ENCODE results near the gene GTF2H4. TPM values are rescaled to one million over a fixed set of nuclear protein-coding genes. Genes with fewer than 3 reads are reported as not detected.

Gene GTF2H4
- total RNA-seq, 1 donor from 2014 or later = 44.6 TPM

DNA sequence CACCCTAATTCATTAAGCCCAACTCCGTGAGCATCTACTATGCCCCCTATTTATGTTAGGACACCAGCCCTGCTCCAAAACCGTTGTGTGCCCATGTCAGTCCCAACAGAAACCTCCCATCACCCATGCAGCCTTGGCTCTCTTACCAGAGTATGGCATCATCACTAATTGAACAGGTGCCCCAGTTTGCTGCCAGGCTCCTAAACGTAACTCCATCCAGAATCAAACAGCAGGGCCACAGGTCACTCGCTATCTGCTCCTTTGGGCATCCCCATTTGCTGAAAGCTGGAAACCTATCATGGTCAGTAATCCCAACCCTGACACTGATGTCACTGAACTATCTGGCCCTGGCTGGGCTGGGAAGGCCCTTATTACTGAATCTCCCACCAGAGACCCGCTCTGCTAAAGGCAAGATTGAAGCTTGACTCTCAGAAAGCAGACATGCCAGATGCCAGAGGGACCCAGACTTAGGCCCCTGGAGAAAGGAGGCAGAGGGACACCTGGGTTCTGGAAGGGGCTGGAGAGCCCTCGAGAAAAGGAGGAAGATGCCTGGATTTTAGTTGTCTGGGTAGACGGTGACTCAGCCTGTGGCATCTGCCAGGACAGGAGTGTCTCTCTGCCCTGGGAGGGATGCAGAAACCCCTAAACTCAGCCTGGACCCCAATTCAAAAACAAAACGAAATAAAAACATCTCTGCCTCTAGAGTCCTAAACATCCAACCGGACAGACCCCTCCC, 46.8 kb downstream of the GTF2H4 start:
- DNase-seq = no peak
- H3K27ac ChIP-seq = peak overlapping the region; percentile 64
- no peaks in the 10 kb centered on the region for H3K27me3 ChIP-seq
- peak overlapping the region; percentile 39 for H3K4me3 ChIP-seq
- no peaks in the 10 kb centered on the region for H3K9me3 ChIP-seq
- no peak for ATAC-seq
- no peaks in the 10 kb centered on the region for H3K36me3 ChIP-seq
- peaks cover 7% of the 10 kb centered on the region for H3K4me1 ChIP-seq
- TF ChIP-seq, protein P1, sequence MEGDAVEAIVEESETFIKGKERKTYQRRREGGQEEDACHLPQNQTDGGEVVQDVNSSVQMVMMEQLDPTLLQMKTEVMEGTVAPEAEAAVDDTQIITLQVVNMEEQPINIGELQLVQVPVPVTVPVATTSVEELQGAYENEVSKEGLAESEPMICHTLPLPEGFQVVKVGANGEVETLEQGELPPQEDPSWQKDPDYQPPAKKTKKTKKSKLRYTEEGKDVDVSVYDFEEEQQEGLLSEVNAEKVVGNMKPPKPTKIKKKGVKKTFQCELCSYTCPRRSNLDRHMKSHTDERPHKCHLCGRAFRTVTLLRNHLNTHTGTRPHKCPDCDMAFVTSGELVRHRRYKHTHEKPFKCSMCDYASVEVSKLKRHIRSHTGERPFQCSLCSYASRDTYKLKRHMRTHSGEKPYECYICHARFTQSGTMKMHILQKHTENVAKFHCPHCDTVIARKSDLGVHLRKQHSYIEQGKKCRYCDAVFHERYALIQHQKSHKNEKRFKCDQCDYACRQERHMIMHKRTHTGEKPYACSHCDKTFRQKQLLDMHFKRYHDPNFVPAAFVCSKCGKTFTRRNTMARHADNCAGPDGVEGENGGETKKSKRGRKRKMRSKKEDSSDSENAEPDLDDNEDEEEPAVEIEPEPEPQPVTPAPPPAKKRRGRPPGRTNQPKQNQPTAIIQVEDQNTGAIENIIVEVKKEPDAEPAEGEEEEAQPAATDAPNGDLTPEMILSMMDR (IDR thresholded peaks at IDR 0.05) = no peak
- intact Hi-C loops (cut with DNase I) = no loop called here

DNA sequence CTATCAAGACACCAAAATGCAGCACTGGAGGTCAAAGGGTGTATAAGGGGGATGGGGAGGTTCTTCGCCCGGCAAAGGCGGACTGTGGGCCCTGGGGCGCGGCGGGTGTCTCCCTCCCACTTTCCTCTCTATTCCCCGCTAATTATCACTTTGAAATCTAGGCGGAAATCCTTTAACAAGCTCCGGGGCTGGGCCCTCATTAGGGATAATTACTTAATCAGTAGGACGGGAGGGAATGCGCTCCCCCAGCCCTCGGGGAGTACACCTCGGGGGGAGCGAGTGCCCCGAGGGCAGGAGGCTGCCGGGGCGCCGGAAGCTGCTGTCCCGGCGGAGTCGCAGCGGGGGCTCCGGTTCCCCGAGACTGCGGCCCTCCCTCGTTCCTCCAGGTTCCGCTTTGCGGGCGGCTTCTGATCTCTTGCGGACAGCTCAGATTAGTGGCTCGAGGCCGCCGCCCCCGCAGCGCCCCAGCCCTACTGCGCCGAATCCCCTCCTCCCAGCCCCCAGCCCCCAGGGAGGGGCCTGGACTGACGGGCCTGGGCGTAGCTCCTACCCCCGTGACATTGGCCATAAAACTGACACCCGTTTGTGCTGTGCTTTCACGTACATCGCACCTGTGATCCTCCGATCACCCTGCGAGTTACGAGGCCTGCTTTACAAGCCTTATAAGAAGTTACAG, 47.5 kb downstream of the GTF2H4 start:
- Histone ChIP-seq H3K4me1 (peaks cover 7% of the 10 kb centered on the region), H3K4me3 (peak overlapping the region; percentile 39), H3K27ac (peak overlapping the region; percentile 64), H3K27me3 (no peaks in the 10 kb centered on the region), H3K9me3 (no peaks in the 10 kb centered on the region), H3K36me3 (no peaks in the 10 kb centered on the region)
- TF ChIP-seq, protein P1 (IDR thresholded peaks at IDR 0.05) = no peak
- peak; percentile 95 for ATAC-seq
- intact Hi-C loops (cut with DNase I) = no loop called here
- peak; percentile 91 for DNase-seq

DNA sequence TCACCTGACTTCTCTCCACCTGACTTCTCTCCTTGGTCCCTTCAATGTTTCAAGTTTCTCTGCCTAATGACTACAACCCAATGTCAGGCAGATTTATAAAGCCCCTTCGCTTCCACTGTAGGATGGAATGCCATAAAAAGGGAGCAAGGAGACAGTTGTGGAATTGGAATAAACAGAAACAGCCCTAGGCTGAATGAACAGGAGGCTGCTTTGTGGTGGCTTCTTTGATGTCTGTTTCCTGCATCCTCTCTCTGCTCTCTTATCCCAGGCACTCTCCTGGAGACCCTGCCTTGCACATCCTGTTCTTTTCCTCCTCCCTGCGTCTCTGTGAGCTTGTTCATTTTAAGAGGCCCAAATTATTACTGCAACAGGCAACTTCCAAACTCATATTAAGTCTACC, 49.7 kb downstream of the GTF2H4 start:
- no peaks in the 10 kb centered on the region for H3K36me3 ChIP-seq
- H3K4me1 ChIP-seq = peaks cover 7% of the 10 kb centered on the region
- no peak for DNase-seq
- no peak overlapping the region for H3K27ac ChIP-seq
- no peak for ATAC-seq
- no peaks in the 10 kb centered on the region for H3K27me3 ChIP-seq
- no peak overlapping the region for H3K4me3 ChIP-seq
- intact Hi-C loops (cut with DNase I) = no loop called here
- TF ChIP-seq, protein P1 (IDR thresholded peaks at IDR 0.05) = no peak
- no peaks in the 10 kb centered on the region for H3K9me3 ChIP-seq

DNA sequence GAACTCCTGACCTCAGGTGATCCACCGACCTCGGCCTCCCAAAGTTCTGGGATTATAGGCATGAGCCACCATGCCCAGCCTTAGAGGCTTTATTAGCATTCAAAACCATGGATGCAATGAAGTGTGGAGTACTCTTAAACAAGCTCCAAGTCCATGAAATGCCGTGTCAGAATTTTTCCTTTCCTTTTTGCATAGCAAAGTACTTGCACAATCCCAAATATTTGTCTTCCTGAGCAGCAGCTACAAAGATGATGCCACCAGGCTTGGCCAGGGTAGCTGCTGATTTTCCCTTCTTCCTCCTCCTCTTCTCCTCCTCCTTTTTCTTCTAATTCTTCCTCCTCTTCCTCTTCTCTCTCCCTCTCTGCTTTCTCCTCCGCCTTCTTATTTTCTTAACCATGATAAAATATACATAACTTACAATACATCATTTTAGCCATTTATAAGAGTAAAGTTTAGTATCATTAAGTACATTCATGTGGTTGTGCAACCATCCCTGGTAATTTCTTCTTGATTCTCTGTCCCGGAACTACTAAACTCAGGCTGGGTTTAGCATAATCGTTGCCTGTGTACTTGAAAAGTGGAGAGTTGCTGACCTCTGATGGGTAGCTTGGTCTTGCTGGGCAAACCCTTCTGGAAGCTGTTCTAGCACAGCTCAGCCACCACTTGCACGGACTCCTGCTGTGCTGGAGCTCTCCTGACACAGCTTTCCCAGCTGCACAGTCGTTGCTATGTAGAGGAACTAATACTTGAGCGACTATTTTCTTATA, 53.1 kb downstream of the GTF2H4 start:
- TF ChIP-seq, protein P1 (IDR thresholded peaks at IDR 0.05) = no peak

DNA sequence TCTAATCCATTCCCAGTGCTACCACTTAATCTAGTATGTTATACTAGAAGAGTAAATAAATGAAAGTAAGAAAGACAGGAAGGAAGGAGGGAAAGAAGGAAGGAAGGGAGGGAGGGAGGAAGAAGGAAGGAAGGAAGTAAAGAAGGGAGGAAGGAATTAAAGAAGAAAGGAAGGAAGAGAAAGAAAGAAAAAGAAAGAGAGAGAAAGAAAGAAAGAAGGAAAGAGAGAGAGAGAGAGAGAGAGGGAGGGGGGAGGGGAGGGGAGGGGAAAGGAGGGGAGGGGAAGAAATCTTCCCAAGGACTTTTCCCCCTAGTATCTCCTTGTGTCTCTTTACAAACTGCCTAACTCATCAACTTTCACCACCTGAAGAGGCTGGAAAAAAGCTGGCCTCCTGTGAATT, 54.7 kb downstream of the GTF2H4 start:
- DNase-seq (no peak), ATAC-seq (no peak)
- intact Hi-C loops (cut with DNase I) = no loop called here
- H3K4me1 ChIP-seq = no peaks in the 10 kb centered on the region
- H3K27me3 ChIP-seq = no peaks in the 10 kb centered on the region
- TF ChIP-seq, protein P1 (IDR thresholded peaks at IDR 0.05) = no peak
- H3K27ac ChIP-seq = no peak overlapping the region
- H3K36me3 ChIP-seq = no peaks in the 10 kb centered on the region
- H3K9me3 ChIP-seq = no peaks in the 10 kb centered on the region
- no peak overlapping the region for H3K4me3 ChIP-seq

More for the DNA sequence above, 53.1 kb downstream of the GTF2H4 start:
- ATAC-seq (peak; percentile 85), DNase-seq (no peak)
- Histone ChIP-seq H3K9me3 (no peaks in the 10 kb centered on the region), H3K27me3 (no peaks in the 10 kb centered on the region), H3K4me3 (no peak overlapping the region), H3K27ac (peak overlapping the region; percentile 42), H3K4me1 (no peaks in the 10 kb centered on the region), H3K36me3 (no peaks in the 10 kb centered on the region)
- intact Hi-C loops (cut with DNase I) = no loop called here

Measured in upper lobe of right lung (tissue), 1 donor.